NT2/D1 (cell line): ENCODE data around the gene MGLL.

Experiments
- DNase-seq: peaks from one replicate; pipeline ENCODE4 v3.0.0-alpha.2; 2011; ENCODE audit warnings: low read depth, low spot score
- H3K27me3 ChIP-seq: 2 replicates; pipeline ENCODE4 v1.6.0; 2011; ENCODE audit warnings: mild to moderate bottlenecking; ENCODE audit not compliant: insufficient read length, insufficient read depth
- H3K36me3 ChIP-seq: 2 replicates; pipeline ENCODE4 v1.6.1; 2011; ENCODE audit warnings: mild to moderate bottlenecking, low read length, mixed read lengths; ENCODE audit not compliant: insufficient read depth, insufficient read length
- H3K4me1 ChIP-seq: 2 replicates; pipeline ENCODE4 v1.5.1; 2011; ENCODE audit not compliant: insufficient read depth, insufficient read length
- H3K4me3 ChIP-seq: 2 replicates; pipeline ENCODE4 v1.5.1; 2011; ENCODE audit warnings: low read depth; ENCODE audit not compliant: insufficient read length
- H3K9ac ChIP-seq: 2 replicates; pipeline ENCODE4 v1.6.0; 2011; ENCODE audit warnings: low read depth; ENCODE audit not compliant: insufficient read length
- H3K9me3 ChIP-seq: 2 replicates; pipeline ENCODE4 v1.5.1; 2011; ENCODE audit warnings: mild to moderate bottlenecking, low read length; ENCODE audit not compliant: insufficient read depth
- SUZ12 ChIP-seq: IDR thresholded peaks from 2 replicates; pipeline ENCODE4 v1.6.1; 2011; ENCODE audit not compliant: insufficient read length, insufficient read depth; ENCODE audit errors: extremely low read depth
- YY1 ChIP-seq: IDR thresholded peaks from 2 replicates; pipeline ENCODE4 v1.6.1; 2011; ENCODE audit not compliant: insufficient read length, insufficient read depth
- ZNF274 ChIP-seq: IDR thresholded peaks from 2 replicates; pipeline ENCODE4 v1.6.1; 2011; ENCODE audit warnings: mild to moderate bottlenecking, low read depth, low read length

The MGLL gene

GRCh38 chr3:127834771-127835170 lies 12.5 kb upstream of the MGLL start:
- no peak for TF ChIP-seq ZNF274
- no peak for TF ChIP-seq YY1
- no peak for TF ChIP-seq SUZ12
- H3K36me3 ChIP-seq = no peaks in the 10 kb centered on the region
- H3K4me3 ChIP-seq = no peak overlapping the region
- peaks cover 8% of the 10 kb centered on the region for H3K4me1 ChIP-seq
- no peak overlapping the region for H3K9ac ChIP-seq
- peaks cover 5% of the 10 kb centered on the region for H3K9me3 ChIP-seq
- no peak for DNase-seq
- no peaks in the 10 kb centered on the region for H3K27me3 ChIP-seq

DNA sequence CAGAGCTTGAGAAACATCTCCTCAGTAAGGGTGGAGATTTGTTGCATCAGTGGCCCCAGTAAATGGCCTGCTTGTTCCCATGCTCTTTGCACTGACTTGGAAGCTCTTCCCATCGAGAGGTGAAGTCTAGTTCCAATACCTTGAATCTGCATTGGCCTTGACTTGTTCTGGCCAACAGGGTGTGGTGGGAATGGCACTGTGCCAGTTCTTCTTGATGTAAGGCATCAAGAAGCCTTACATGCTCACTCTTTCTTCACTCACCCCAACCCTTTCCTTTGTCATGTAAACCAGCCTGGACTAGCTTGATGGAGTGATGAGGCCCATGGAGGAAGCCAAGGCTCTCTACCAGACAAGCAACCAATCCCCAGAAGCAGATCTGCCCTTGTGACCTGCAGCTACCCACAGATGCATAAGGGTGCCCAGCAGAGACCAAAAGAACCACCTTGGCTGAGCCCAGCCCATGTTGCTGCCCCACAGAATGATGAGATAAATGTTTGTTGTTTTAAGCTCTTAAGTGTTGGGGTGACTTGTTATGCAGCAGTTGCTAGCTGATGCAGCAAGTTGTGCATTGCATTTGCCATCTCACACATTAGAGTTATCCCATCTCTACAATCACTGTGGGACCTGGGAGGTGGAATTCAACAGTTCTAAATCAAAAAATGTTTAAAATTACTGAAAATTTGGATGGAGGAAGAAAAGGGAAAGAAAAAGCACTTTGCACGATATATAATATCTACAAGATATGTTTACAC lies 11.1 kb upstream of the MGLL start:
- Histone ChIP-seq H3K36me3 (no peaks in the 10 kb centered on the region), H3K27me3 (no peaks in the 10 kb centered on the region), H3K4me1 (peaks cover 8% of the 10 kb centered on the region), H3K4me3 (no peak overlapping the region), H3K9ac (no peak overlapping the region), H3K9me3 (peaks cover 5% of the 10 kb centered on the region)
- TF ChIP-seq ZNF274 (no peak), YY1 (no peak), SUZ12 (no peak)
- no peak for DNase-seq

DNA sequence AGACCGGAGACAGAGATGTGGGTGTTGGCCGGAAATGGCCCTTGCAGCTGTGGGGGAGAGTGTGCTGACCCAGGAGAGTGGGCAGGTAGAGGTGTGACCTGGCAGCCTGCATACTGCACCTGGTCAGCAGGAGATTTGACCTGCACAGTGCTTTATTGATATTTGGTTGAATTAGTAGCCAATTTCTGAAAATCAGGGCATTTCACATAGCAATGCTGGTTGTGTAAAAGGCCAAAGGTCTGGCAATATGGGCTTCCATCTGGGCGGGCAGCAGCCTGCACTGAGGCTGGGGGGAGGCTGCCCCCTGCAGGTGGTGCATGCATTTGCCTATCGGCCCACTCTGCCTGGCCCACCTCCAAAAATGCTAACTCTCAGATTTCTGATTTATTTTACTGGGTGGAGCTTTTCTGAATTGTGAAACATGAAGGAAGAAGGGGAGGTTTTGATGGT lies 9.4 kb upstream of the MGLL start:
- Histone ChIP-seq H3K36me3 (no peaks in the 10 kb centered on the region), H3K9me3 (peaks cover 12% of the 10 kb centered on the region), H3K4me3 (no peak overlapping the region), H3K27me3 (no peaks in the 10 kb centered on the region), H3K9ac (no peak overlapping the region), H3K4me1 (peaks cover 5% of the 10 kb centered on the region)
- no peak for TF ChIP-seq ZNF274
- TF ChIP-seq YY1 = no peak
- TF ChIP-seq SUZ12 = no peak
- peak; percentile 27 for DNase-seq

GRCh38 chr3:127829537-127829936 lies 7.2 kb upstream of the MGLL start:
- H3K4me1 ChIP-seq = peaks cover 2% of the 10 kb centered on the region
- DNase-seq = no peak
- H3K36me3 ChIP-seq = no peaks in the 10 kb centered on the region

GRCh38 chr3:127827808-127828207 lies 5.5 kb upstream of the MGLL start:
- DNase-seq = no peak
- no peak overlapping the region for H3K9ac ChIP-seq
- H3K9me3 ChIP-seq = peaks cover 7% of the 10 kb centered on the region
- H3K36me3 ChIP-seq = no peaks in the 10 kb centered on the region
- H3K27me3 ChIP-seq = peaks cover 22% of the 10 kb centered on the region
- H3K4me3 ChIP-seq = no peak overlapping the region
- H3K4me1 ChIP-seq = peaks cover 5% of the 10 kb centered on the region
- no peak for TF ChIP-seq ZNF274
- no peak for TF ChIP-seq YY1
- no peak for TF ChIP-seq SUZ12

More at GRCh38 chr3:127829537-127829936, 7.2 kb upstream of the MGLL start:
- Histone ChIP-seq H3K9ac (no peak overlapping the region), H3K27me3 (peaks cover 6% of the 10 kb centered on the region), H3K9me3 (peaks cover 12% of the 10 kb centered on the region), H3K4me3 (no peak overlapping the region)
- TF ChIP-seq YY1 = no peak
- no peak for TF ChIP-seq ZNF274
- TF ChIP-seq SUZ12 = no peak

GRCh38 chr3:127825756-127826155 lies 3.4 kb upstream of the MGLL start:
- Histone ChIP-seq H3K9me3 (peaks cover 7% of the 10 kb centered on the region), H3K27me3 (peaks cover 43% of the 10 kb centered on the region), H3K9ac (no peak overlapping the region), H3K4me3 (no peak overlapping the region), H3K36me3 (no peaks in the 10 kb centered on the region), H3K4me1 (peaks cover 2% of the 10 kb centered on the region)
- no peak for DNase-seq
- TF ChIP-seq SUZ12 (no peak), YY1 (no peak), ZNF274 (no peak)

GRCh38 chr3:127824151-127824825 lies 2.0 kb upstream of the MGLL start:
- no peak overlapping the region for H3K4me3 ChIP-seq
- peaks cover 5% of the 10 kb centered on the region for H3K4me1 ChIP-seq
- DNase-seq = no peak
- no peak overlapping the region for H3K9ac ChIP-seq
- H3K27me3 ChIP-seq = peaks cover 44% of the 10 kb centered on the region
- peaks cover 7% of the 10 kb centered on the region for H3K9me3 ChIP-seq
- H3K36me3 ChIP-seq = no peaks in the 10 kb centered on the region
- TF ChIP-seq SUZ12 (no peak), ZNF274 (no peak), YY1 (no peak)

- TF ChIP-seq YY1 (no peak), SUZ12 (no peak), ZNF274 (no peak)
- Histone ChIP-seq H3K9me3 (peaks cover 7% of the 10 kb centered on the region; the same call in 1 of the 2 replicates), H3K4me1 (peaks cover 5% of the 10 kb centered on the region), H3K4me3 (peak overlapping the region; percentile 20), H3K27me3 (peaks cover 44% of the 10 kb centered on the region), H3K9ac (peak overlapping the region; percentile 50), H3K36me3 (no peaks in the 10 kb centered on the region)
- DNase-seq = no peak
Measured at GRCh38 chr3:127823426-127823857, 1.1 kb upstream of the MGLL start.
